HL-60 (cell line): ENCODE measurements around the gene MAN1C1.

ENCODE experiments used
- DNase-seq, 2 experiments: peaks; one replicate each; pipeline ENCODE4 v3.0.0-alpha.2; 2010 to 2020; ENCODE audit warnings: low read depth in 1 of 2, low spot score in 1 of 2
- H3K27ac ChIP-seq: fragments of 250-450 bp; sonication (Bioruptor Pico); replicated peaks from 2 replicates; pipeline ENCODE4 v1.5.1; 2020; ENCODE audit warnings: mild to moderate bottlenecking, moderate library complexity
- H3K27me3 ChIP-seq: fragments of 250-450 bp; sonication (Bioruptor Pico); 2 replicates; pipeline ENCODE4 v1.5.1; 2021; ENCODE audit warnings: mild to moderate bottlenecking, moderate library complexity; ENCODE audit not compliant: insufficient read depth, poor library complexity, severe bottlenecking
- H3K4me3 ChIP-seq: replicated peaks from 2 replicates; pipeline ENCODE4 v1.5.1; 2011; ENCODE audit warnings: mild to moderate bottlenecking, control low read depth, low read length; ENCODE audit not compliant: insufficient read depth
- GABPA ChIP-seq: IDR thresholded peaks from 2 replicates; pipeline ENCODE4 v1.6.1; 2012; ENCODE audit warnings: low read depth
- POLR2AphosphoS5 ChIP-seq: IDR thresholded peaks from 2 replicates; pipeline ENCODE4 v1.6.1; 2012; ENCODE audit warnings: low read depth
- SPI1 ChIP-seq: IDR thresholded peaks from 2 replicates; pipeline ENCODE4 v1.6.1; 2012; ENCODE audit warnings: low read depth, mild to moderate bottlenecking, borderline replicate concordance
- TF ChIP-seq, protein P1 (sequence below): IDR thresholded peaks from 2 replicates; pipeline ENCODE4 v1.6.1; 2012; ENCODE audit warnings: low read depth; ENCODE audit not compliant: insufficient replicate concordance
- TF ChIP-seq, protein P2 (sequence below): IDR thresholded peaks from one replicate; pipeline ENCODE4 v1.5.1; 2011; ENCODE audit warnings: low read length, control low read depth, inconsistent platforms; ENCODE audit not compliant: insufficient read depth

Gene MAN1C1

DNA sequence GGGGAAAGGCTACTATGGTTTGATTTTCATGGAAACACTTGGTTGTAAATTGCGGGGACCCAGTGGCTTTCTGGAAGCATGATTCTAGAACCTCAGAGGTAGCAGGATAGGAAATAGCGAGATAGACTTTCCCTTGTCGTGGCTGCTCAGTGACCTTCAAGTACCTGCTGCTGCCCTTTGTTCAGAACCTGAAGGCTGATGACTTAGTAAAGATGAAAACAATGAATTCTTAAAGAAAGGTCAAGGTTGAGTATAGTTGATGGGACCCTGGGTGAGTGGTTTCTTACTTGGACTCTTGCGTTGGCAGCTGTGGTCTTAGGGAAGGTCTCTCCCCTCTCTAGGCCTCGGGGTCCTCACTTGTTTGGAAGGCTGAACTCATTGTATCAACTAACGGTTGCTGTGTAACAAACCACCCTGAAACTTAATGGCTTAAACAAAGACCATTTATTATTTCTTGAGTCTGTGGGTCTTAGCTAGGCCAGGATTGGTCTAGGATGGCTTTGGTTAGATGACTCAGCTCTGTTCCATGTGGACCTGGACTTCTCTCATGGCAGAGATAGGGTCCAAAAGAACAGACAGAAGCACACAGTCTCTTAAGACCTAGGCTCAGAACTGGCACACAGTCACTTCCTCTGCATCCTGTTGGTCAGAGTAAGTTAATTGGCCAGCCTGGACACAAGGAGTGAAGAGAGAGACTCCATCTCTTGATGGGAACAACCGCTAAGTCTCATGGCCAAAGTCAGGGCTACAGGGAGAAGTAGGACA, 94.2 kb downstream of the MAN1C1 start:
- DNase-seq = no peak
- H3K27me3 ChIP-seq = no peaks in the 10 kb centered on the region
- H3K27ac ChIP-seq = no peak overlapping the region
- TF ChIP-seq, protein P1, sequence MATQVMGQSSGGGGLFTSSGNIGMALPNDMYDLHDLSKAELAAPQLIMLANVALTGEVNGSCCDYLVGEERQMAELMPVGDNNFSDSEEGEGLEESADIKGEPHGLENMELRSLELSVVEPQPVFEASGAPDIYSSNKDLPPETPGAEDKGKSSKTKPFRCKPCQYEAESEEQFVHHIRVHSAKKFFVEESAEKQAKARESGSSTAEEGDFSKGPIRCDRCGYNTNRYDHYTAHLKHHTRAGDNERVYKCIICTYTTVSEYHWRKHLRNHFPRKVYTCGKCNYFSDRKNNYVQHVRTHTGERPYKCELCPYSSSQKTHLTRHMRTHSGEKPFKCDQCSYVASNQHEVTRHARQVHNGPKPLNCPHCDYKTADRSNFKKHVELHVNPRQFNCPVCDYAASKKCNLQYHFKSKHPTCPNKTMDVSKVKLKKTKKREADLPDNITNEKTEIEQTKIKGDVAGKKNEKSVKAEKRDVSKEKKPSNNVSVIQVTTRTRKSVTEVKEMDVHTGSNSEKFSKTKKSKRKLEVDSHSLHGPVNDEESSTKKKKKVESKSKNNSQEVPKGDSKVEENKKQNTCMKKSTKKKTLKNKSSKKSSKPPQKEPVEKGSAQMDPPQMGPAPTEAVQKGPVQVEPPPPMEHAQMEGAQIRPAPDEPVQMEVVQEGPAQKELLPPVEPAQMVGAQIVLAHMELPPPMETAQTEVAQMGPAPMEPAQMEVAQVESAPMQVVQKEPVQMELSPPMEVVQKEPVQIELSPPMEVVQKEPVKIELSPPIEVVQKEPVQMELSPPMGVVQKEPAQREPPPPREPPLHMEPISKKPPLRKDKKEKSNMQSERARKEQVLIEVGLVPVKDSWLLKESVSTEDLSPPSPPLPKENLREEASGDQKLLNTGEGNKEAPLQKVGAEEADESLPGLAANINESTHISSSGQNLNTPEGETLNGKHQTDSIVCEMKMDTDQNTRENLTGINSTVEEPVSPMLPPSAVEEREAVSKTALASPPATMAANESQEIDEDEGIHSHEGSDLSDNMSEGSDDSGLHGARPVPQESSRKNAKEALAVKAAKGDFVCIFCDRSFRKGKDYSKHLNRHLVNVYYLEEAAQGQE = no peak
- TF ChIP-seq GABPA (no peak), POLR2AphosphoS5 (no peak), SPI1 (no peak)
- TF ChIP-seq, protein P2, sequence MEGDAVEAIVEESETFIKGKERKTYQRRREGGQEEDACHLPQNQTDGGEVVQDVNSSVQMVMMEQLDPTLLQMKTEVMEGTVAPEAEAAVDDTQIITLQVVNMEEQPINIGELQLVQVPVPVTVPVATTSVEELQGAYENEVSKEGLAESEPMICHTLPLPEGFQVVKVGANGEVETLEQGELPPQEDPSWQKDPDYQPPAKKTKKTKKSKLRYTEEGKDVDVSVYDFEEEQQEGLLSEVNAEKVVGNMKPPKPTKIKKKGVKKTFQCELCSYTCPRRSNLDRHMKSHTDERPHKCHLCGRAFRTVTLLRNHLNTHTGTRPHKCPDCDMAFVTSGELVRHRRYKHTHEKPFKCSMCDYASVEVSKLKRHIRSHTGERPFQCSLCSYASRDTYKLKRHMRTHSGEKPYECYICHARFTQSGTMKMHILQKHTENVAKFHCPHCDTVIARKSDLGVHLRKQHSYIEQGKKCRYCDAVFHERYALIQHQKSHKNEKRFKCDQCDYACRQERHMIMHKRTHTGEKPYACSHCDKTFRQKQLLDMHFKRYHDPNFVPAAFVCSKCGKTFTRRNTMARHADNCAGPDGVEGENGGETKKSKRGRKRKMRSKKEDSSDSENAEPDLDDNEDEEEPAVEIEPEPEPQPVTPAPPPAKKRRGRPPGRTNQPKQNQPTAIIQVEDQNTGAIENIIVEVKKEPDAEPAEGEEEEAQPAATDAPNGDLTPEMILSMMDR = no peak
- H3K4me3 ChIP-seq = no peak overlapping the region

DNA sequence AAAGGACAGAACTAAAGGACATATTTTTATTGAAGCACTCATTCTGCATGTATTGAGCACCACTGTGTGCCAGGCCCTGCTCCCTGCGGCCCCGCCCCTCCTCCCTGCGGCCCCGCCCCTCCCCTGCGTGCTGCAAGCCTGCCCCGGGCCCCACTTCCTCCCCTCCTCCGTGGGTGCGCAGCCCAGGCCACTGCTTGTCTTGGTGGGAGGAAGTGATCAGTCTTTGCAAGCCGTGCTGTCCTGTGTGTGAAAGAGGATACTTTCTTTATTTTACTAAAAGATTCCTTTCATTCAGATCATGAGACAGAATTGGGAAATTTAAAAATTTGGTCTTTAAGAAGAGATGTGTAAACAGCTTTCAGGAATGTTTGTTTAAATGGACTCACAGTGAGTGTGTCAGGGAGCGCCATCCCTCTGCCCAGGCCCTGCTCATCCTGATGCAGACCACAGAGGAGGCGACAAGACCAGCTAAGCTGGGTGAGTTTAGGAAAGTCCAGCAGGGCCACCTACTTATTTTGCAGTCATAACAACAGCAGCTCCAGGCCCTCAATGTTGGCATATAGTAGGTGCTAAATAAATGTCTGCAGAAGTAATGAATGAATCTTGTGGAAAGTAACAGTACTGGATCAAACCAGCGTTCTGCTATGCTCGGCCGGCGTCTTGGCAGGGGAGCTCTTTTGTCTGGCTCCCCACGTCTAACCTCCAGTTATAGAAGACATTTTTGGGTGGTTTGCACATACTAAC, 95.1 kb downstream of the MAN1C1 start:
- Histone ChIP-seq H3K4me3 (no peak overlapping the region), H3K27ac (no peak overlapping the region), H3K27me3 (no peaks in the 10 kb centered on the region)
- TF ChIP-seq, protein P2 = no peak
- TF ChIP-seq SPI1 = peak; percentile 92
- peak; percentile 44 to 77 for DNase-seq

DNA sequence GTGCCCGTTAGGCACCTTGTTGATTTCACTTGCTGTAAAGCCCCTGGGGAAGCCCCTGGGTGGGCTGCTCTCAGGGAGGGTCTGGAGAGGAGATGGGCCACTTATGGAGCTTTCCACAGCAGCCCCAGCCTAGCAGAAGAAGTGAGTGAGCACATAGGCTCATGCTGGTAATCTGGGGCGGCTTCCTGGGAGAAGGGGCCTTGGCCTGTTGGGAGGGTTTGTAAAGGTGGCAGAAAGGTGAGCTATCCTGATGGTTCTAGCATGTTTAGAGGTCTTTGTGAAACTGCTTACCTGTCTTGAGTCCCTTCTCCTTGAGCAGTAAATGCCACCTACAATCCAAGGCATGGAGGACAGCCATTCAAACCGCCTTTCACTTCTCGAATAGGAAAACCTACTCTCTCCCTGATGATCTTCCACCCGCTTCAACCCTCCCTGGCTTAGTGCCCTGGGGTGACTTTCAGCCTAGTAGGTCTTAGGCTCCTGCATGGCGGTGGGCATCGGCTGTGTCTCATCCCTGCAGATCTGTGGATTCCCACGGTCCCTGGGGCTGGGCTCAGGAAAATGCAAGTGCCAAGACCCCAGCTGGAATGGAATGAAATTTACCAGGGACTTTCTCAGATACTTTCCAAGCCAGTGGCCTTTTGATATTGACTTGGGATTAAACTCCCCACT, 95.8 kb downstream of the MAN1C1 start:
- Histone ChIP-seq H3K27me3 (no peaks in the 10 kb centered on the region), H3K27ac (no peak overlapping the region)
- TF ChIP-seq POLR2AphosphoS5 (no peak), SPI1 (no peak), GABPA (no peak)
- TF ChIP-seq, protein P1 = no peak
- TF ChIP-seq, protein P2 = no peak

More for the DNA sequence above, 95.8 kb downstream of the MAN1C1 start:
- no peak overlapping the region for H3K4me3 ChIP-seq
- DNase-seq = no peak
